HG03378 (cell line): ENCODE results near the gene ANKRD36.
A peak's percentile ranks its signal among the peaks of the same experiment; 100 is the strongest.
"Not testable (repeated sequence)": the region's sequence is repeated elsewhere in the genome, so short reads cannot be mapped to it uniquely, and the experiment has no call there.

Experiments used
- ATAC-seq: cut with Tn5 transposase; IDR thresholded peaks from one replicate; pipeline ENCODE4 v1.9.1; 2021; ENCODE audit warnings: mild to moderate bottlenecking, moderate library complexity; ENCODE audit not compliant: unreplicated experiment

The ANKRD36 gene

GRCh38 chr2:97113050-97113881 is at the start of gene ANKRD36:
Gene ANKRD36, plus strand, starts transcription at chr2:97113153. Its CDS starts 587 bp downstream, at chr2:97113740.
- peak; percentile 79 for ATAC-seq

GRCh38 chr2:97066030-97066429 is 46.9 kb upstream of the ANKRD36 start:
- not testable (repeated sequence) for ATAC-seq

GRCh38 chr2:97067279-97068004 is 45.5 kb upstream of the ANKRD36 start:
- ATAC-seq: no peak

- ATAC-seq: no peak
Measured at GRCh38 chr2:97068074-97068473, 44.9 kb upstream of the ANKRD36 start.

- ATAC-seq: not testable (repeated sequence)
Measured at GRCh38 chr2:97068722-97069121, 44.2 kb upstream of the ANKRD36 start.

- ATAC-seq: not testable (repeated sequence)
Measured at GRCh38 chr2:97070915-97071314, 42.0 kb upstream of the ANKRD36 start.

- not testable (repeated sequence) for ATAC-seq
Measured at GRCh38 chr2:97077213-97077612, 35.7 kb upstream of the ANKRD36 start.

GRCh38 chr2:97080855-97081254 is 32.1 kb upstream of the ANKRD36 start:
- ATAC-seq: not testable (repeated sequence)

GRCh38 chr2:97082206-97082605 is 30.7 kb upstream of the ANKRD36 start:
- not testable (repeated sequence) for ATAC-seq

GRCh38 chr2:97083516-97083915 is 29.4 kb upstream of the ANKRD36 start:
- not testable (repeated sequence) for ATAC-seq

- not testable (repeated sequence) for ATAC-seq
Measured at GRCh38 chr2:97085093-97085492, 27.9 kb upstream of the ANKRD36 start.

GRCh38 chr2:97088706-97089105 is 24.2 kb upstream of the ANKRD36 start:
- not testable (repeated sequence) for ATAC-seq

- not testable (repeated sequence) for ATAC-seq
Measured at GRCh38 chr2:97092946-97093345, 20.0 kb upstream of the ANKRD36 start.

GRCh38 chr2:97093983-97094771 is 18.8 kb upstream of the ANKRD36 start:
- peak; percentile 37 for ATAC-seq

GRCh38 chr2:97094772-97095611 is 18.0 kb upstream of the ANKRD36 start, which contains the start of gene FAHD2B:
Gene FAHD2B, minus strand, starts transcription at chr2:97094882. Its CDS starts 3,176 bp downstream, at chr2:97091706.
- ATAC-seq: peak; percentile 62

GRCh38 chr2:97095661-97096060 is 17.3 kb upstream of the ANKRD36 start:
- ATAC-seq: no peak

- not testable (repeated sequence) for ATAC-seq
Measured at GRCh38 chr2:97098786-97099372, 14.1 kb upstream of the ANKRD36 start.

- not testable (repeated sequence) for ATAC-seq
Measured at GRCh38 chr2:97106878-97107277, 6.1 kb upstream of the ANKRD36 start.

- ATAC-seq: not testable (repeated sequence)
Measured at GRCh38 chr2:97111246-97111645, 1.7 kb upstream of the ANKRD36 start.
